Amygdala (tissue), 56 donors: Measurements from ENCODE around the gene EED.

Experiments used
- DNase-seq, 56 donors: peaks; one replicate each; lab custom pipeline; 2025; lab: John Stamatoyannopoulos, UW

Gene EED

GRCh38 chr11:86246293-86246675 is 1.7 kb downstream of the EED start:
- no peak for DNase-seq

DNA sequence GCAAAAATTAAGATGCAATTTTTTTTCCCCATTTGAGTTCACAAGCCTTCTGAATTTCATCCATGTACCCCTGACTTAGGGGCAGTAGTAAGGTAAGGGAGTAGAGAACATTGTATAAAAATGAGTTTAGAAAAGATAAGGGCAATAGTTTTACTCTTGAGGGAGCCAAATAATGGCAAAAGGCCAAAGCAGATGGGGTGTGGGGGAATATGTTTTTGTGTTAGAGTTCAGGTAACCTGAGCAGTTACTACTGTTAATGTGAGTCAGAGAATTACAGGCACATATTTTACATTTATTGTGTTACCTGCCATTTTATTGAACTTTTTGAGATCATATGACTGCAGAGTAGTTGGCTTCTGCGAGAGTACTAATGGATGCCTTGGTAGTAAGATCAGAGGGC is 3.1 kb downstream of the EED start:
- DNase-seq: no peak

- no peak for DNase-seq
These were observed 4.1 kb downstream of the EED start for GRCh38 chr11:86248609-86249008.

DNA sequence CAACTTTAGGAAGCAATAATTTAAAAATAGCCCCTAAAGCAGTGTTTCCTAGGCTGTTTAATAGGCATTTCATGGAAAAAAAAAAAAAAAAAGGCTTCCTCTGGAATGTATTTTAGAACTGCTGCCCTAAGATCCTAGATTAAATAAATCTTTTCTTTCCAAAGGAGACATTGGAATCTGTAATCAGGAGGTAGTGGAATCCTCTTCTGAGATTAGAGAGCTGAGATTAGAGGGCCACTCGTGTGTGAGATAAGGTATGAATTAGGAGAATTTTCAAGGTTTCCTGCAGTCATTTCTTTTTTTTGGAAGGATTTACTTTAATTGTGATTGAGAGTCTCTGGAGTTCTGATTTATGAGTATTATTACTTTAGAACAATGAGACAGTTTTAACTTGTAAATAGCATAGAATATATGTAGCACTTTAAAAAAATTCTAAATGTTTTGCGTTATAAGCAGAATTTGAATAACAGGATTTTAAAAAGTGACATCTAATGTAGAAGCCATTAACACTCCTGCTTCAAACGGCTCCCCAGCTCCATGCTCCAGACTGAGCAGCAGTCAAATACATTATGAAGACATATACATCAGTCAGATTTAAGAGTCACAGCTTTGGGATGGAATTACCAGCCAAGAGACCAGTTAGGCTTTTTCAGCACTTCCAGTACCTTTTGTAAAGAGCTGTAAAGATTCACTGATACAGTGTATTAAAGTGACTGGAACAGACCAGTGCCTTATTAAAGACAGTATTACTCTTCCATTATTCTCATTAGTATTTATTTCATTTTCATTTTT is 5.0 kb downstream of the EED start:
- no peak for DNase-seq

- DNase-seq: no peak
These were observed 6.8 kb downstream of the EED start for GRCh38 chr11:86251345-86251744.

GRCh38 chr11:86255896-86256295 is 11.3 kb downstream of the EED start:
- no peak for DNase-seq

- DNase-seq: no peak
These were observed 12.1 kb downstream of the EED start for GRCh38 chr11:86256608-86257007.

GRCh38 chr11:86257446-86257845 is 12.9 kb downstream of the EED start:
- DNase-seq: no peak

- DNase-seq: no peak
These were observed 15.2 kb downstream of the EED start for GRCh38 chr11:86259730-86260129.

DNA sequence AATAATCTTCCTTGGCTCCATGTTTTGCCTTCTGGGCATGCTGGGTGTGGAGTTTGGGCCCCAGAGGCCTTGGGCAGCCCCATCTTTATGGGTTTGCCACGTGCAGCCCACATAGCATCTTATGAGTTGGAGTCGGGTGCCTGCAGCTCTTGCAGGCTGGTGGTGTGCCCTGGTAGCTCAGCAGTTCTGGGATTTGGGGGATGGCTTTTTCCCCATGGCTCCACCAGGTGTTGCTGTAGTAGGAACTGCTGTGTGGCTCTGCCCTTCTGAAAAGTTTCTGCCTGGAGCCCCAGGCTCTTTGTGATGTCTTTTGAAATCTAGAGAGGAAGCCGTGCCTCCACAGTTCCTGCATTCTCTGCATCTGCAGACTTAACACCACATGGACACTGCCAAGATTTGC is 16.8 kb downstream of the EED start:
- DNase-seq: no peak

DNA sequence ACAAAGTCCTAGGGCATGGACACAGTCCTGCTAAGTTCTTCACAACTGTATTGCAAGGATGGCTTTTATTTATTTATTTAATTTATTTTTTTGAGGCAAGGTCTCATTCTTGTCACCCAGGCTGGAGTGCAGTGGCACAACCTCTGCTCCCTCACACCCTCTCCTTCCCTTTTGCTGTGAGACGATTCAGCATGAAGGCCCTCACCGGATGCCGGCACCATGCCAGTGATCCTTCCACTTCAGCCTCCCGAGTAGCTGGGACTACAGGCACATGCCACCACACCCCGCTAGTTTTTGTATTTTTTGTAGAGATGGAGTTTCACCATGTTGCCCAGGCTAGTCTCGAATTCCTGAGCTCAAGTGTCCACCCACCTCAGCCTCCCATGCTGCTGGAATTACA is 17.8 kb downstream of the EED start:
- DNase-seq: no peak

GRCh38 chr11:86264649-86265048 is 20.1 kb downstream of the EED start:
- no peak for DNase-seq

DNA sequence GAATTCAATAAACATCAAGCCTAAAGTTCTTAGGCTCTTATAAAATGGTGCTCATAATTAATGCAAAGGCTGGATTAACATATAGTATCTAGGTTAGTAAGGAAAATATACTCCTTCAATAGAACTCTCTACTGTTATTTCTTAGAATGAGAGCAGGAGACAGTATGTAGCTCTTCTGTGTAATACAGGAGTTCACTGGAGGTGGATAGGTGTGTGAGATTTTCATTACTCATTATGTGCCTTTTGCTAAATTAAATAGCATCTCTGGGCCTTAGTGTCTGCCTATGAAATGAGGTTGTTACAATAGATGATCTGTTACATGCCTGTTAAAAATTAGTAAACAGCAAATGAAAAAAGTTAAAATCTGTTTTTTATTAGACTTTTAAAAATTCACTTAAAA is 20.6 kb downstream of the EED start:
- no peak for DNase-seq

GRCh38 chr11:86269645-86270044 is 25.1 kb downstream of the EED start:
- DNase-seq: no peak

- DNase-seq: no peak
These were observed 29.9 kb downstream of the EED start for GRCh38 chr11:86274503-86274902.

DNA sequence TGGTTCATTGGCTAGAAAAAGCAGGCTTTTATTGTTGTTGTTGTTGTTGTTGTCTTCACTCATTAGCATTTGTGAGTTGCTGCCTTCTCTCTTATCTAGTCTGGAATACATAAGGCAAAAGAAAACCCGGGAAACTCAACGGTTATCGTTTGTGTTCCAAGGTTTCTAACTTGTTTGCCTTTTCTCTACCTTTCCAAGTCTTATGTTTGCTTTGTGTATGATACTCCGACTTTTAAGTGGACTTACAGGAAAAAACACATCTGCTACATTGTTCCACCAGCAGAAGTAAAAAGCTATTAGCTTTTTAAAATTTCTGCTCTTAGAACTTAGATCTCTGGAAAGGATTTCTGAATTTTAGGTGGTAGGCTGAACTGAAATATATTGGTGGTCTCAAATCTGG is 30.4 kb downstream of the EED start:
- no peak for DNase-seq

DNA sequence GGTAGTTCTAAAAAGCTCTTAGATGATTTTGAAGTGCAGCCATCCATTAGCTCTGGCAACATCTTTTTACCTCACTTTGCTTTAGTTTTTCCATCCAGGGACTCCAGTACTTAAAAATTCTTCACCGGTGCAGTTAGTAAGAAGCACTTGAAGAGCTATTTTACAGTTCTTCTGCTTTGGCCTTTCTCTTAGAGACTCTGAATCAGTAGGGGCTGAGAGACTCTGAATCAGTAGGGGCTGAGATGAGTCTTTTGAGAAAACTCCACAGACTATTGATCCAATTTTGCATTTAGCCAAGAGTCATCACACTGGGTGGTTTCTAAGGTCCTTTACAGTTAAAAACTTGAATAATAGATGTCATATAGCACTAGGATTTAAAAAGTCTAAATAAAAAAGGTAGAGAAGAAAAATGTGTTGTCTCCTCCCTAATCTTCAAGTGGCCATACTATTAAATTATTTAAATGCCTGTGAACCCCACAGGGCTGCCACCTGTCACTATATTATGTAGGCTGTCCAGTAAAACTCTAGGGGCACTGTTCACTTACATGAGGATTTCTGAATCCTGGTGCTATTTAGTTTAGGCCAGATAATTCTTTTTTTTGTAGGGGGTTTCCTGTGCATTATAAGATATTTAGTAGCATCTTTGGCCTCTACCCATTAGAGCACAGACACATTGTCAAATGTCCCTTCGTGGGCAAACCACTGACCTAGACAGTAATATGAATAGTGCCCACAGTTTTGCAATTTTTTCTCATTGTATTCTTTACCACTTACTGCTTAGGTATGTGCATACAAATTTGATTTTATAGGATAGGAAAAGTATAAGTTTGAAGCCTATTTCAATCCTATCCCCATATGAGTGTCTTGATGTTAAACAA is 31.2 kb downstream of the EED start:
- DNase-seq: no peak

DNA sequence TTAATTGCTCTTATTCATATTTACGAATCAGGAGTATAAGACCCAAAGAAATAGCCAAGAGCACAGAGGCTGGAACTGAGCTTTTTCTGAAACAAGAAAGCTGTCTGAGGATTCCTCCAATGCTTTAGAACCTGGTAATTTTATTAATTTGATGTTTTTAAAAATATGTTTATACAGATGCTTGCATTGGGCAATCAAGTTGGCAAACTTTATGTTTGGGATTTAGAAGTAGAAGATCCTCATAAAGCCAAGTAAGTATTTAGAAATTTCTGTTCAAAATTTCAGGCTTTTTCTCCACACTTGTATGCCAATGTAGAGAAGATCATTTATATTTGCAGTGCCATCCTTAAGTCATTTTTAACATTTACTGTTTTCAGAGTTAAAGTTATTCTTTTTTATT is 33.2 kb downstream of the EED start:
- no peak for DNase-seq

- DNase-seq: no peak
These were observed 33.7 kb downstream of the EED start for GRCh38 chr11:86278226-86278625.

DNA sequence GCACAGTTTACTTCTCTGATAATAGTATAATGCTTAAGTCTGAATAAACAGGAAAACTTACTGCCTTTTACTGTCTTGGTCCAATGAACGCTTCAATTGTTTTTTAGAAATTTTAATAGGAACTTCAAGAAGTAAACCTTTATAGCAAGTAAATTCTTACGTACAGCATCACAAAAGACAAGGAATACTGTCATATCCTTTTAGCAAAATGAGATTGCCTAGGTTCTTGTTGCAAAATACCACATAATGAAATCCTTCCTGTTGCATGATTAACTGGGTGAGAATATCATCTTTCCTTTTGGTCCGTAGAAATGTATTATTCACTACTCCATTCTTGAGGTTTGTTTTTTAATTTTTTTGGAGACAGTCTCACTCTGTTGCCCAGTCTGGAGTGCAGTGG is 35.2 kb downstream of the EED start:
- DNase-seq: no peak

- DNase-seq: no peak
These were observed 42.9 kb downstream of the EED start for GRCh38 chr11:86287468-86287796.
